ENCODE measurements around the gene RGS6. TPM values are rescaled to one million over a fixed set of nuclear protein-coding genes. Genes with fewer than 3 reads are reported as not detected.

RGS6 gene
- total RNA-seq, 1 donor from 2014 or later: not detected

GRCh38 chr14:72598306-72598705 is 666.1 kb downstream of the RGS6 start:
- ChIA-PET CTCF (interaction anchor here (0.8 to 1.2 kb wide), 2 partner anchors 10 to 82 kb away, joined by 3 to 4 read pairs; no protein-coding TSS in a partner anchor), POLR2A (interaction anchor here (1.0 kb wide), 1 partner anchor 10 kb away, joined by 3 read pairs; no protein-coding TSS in a partner anchor)
- Mint-ChIP-seq H3K27ac (peak overlapping the region; percentile 12), H3K27me3 (peaks cover 4% of the 10 kb centered on the region), H3K36me3 (ENCODE audit: low read depth) (no peaks in the 10 kb centered on the region), H3K4me1 (peaks cover 43% of the 10 kb centered on the region), H3K9me3 (no peaks in the 10 kb centered on the region), H3K4me3 (peak overlapping the region; percentile 15)
- DNase-seq: no peak
- intact Hi-C loops (cut with micrococcal nuclease): loop anchor here (2.0 kb wide), 1 partner anchor 80 kb away; no protein-coding TSS in a partner anchor
- no peak for TF ChIP-seq CTCF (IDR thresholded peaks at IDR 0.05)
- ATAC-seq (ENCODE audit: low read depth): peak; percentile 76

- H3K27ac Mint-ChIP-seq: no peak overlapping the region
- peaks cover 34% of the 10 kb centered on the region for H3K4me1 Mint-ChIP-seq
- H3K4me3 Mint-ChIP-seq: no peak overlapping the region
- no peaks in the 10 kb centered on the region for H3K9me3 Mint-ChIP-seq
- TF ChIP-seq CTCF (IDR thresholded peaks at IDR 0.05): no peak
- ChIA-PET POLR2A (no interaction called here), CTCF (no interaction called here)
- H3K27me3 Mint-ChIP-seq: peaks cover 4% of the 10 kb centered on the region
- ATAC-seq (ENCODE audit: low read depth) (no peak), DNase-seq (no peak)
- intact Hi-C loops (cut with micrococcal nuclease): loop anchor here (2.0 kb wide), 1 partner anchor 81 kb away; no protein-coding TSS in a partner anchor
- no peaks in the 10 kb centered on the region for H3K36me3 Mint-ChIP-seq (ENCODE audit: low read depth)
Measured at GRCh38 chr14:72599579-72600470, 667.6 kb downstream of the RGS6 start.

- CTCF ChIA-PET: no interaction called here
- no peak for DNase-seq
- H3K27ac Mint-ChIP-seq: no peak overlapping the region
Measured at GRCh38 chr14:72600551-72601330, 668.5 kb downstream of the RGS6 start.

GRCh38 chr14:72603639-72604038 is 671.4 kb downstream of the RGS6 start:
- H3K4me3 Mint-ChIP-seq: no peak overlapping the region
- H3K27me3 Mint-ChIP-seq: peaks cover 4% of the 10 kb centered on the region
- ATAC-seq (ENCODE audit: low read depth) (no peak), DNase-seq (no peak)
- H3K9me3 Mint-ChIP-seq: no peaks in the 10 kb centered on the region
- ChIA-PET CTCF (no interaction called here), POLR2A (no interaction called here)
- H3K36me3 Mint-ChIP-seq (ENCODE audit: low read depth): no peaks in the 10 kb centered on the region
- TF ChIP-seq CTCF (IDR thresholded peaks at IDR 0.05): no peak
- no peak overlapping the region for H3K27ac Mint-ChIP-seq
- H3K4me1 Mint-ChIP-seq: peaks cover 17% of the 10 kb centered on the region
- intact Hi-C loops (cut with micrococcal nuclease): no loop called here

More at GRCh38 chr14:72600551-72601330, 668.5 kb downstream of the RGS6 start:
- Mint-ChIP-seq H3K4me1 (peaks cover 32% of the 10 kb centered on the region), H3K36me3 (ENCODE audit: low read depth) (no peaks in the 10 kb centered on the region), H3K4me3 (no peak overlapping the region), H3K9me3 (no peaks in the 10 kb centered on the region), H3K27me3 (peaks cover 4% of the 10 kb centered on the region)
- intact Hi-C loops (cut with micrococcal nuclease): no loop called here
- no peak for ATAC-seq (ENCODE audit: low read depth)
- POLR2A ChIA-PET: no interaction called here
- TF ChIP-seq CTCF (IDR thresholded peaks at IDR 0.05): no peak

GRCh38 chr14:72604133-72604532 is 671.9 kb downstream of the RGS6 start:
- H3K27me3 Mint-ChIP-seq: peaks cover 4% of the 10 kb centered on the region
- no peaks in the 10 kb centered on the region for H3K36me3 Mint-ChIP-seq (ENCODE audit: low read depth)
- H3K27ac Mint-ChIP-seq: no peak overlapping the region
- no peak overlapping the region for H3K4me3 Mint-ChIP-seq
- peaks cover 14% of the 10 kb centered on the region for H3K4me1 Mint-ChIP-seq
- DNase-seq: no peak
- H3K9me3 Mint-ChIP-seq: no peaks in the 10 kb centered on the region
- ChIA-PET CTCF (no interaction called here), POLR2A (no interaction called here)
- TF ChIP-seq CTCF (IDR thresholded peaks at IDR 0.05): no peak
- ATAC-seq (ENCODE audit: low read depth): no peak
- intact Hi-C loops (cut with micrococcal nuclease): no loop called here
